A549 treated with CORT108297 at 1 μM for 4 hours (cell line): ENCODE results near the gene DACT3. TPM values are rescaled to one million over a fixed set of nuclear protein-coding genes. Genes with fewer than 3 reads are reported as not detected.

Source experiments
- total RNA-seq: library from RNA; stranded (reverse); fragments of 200-300 nt; extraction: Qiagen RNA extraction; gene quantifications from 5 replicates; pipeline ENCODE4 v1.2.3, GENCODE V29; 2022

Gene DACT3
- 0.29 to 0.39 TPM (median 0.31 TPM) in 5 replicates for total RNA-seq

GRCh38 chr19:46661020-46661731 is at the start of gene DACT3:
Gene DACT3, minus strand, starts transcription at chr19:46661182. Its CDS starts 118 bp downstream, at chr19:46661064.

GRCh38 chr19:46635920-46636761 is 24.8 kb downstream of the DACT3 start, which contains the start of gene GNG8:
Gene GNG8, minus strand, starts transcription at chr19:46636202. Its CDS starts 1,520 bp downstream, at chr19:46634682.

GRCh38 chr19:46624958-46625661 is 35.9 kb downstream of the DACT3 start, which contains the start of gene PTGIR:
Gene PTGIR, minus strand, starts transcription at chr19:46625089. Its CDS starts 864 bp downstream, at chr19:46624225.

DNA sequence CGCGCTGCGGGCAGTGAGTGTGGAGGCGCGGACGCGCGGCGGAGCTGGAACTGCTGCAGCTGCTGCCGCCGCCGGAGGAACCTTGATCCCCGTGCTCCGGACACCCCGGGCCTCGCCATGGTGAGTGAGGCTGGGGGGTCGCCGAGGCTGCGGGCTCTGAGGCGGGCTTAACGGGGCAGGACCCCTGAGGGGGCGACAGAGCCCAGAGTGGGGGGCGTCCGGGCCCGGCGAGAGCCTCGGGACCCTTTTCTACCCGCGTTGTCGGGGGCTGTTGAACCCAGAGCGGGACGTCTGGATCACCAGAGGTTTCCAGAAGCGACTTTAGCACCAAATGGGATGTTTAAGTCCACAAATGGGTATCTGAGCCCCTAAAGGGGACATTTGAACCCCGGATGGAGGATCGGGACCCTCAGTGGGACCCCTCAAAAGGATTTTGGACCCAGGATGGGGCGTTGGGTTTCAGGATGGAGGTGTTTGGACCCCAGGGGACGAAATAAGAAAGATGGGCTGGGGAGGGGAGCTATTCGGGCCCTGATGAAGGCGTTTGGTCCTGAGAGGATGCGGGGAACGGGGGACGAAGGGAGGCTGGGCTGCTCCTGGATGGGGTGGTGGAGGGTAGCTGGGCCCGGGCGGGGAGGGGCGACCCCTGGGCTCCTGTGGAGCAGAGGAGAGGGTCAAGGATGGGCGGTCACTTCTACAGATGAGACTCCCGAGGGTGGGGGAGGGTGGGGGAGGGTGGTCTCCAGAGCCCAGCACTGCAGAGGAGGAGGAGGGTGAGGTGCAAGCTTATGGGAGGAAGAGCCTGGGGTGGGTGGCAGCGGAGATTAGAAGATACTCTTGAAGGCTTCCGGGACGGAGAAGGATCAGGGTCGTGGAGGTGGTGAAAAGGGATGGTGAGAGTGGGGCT is 59.4 kb downstream of the DACT3 start, which contains the start of gene CALM3:
CALM3 (plus strand) TSS at position 13 of the 907 bp plus-strand sequence; CDS start at position 118, 105 bp downstream.

Other genes starting within 250 kb of the DACT3 start
- 0.02 TPM in 1 of 5 replicates, not detected in the others for gene CCDC8, start 247.6 kb downstream of the DACT3 start, total RNA-seq
- not detected in 5 replicates for gene PNMA8C, start 232.2 kb downstream of the DACT3 start, total RNA-seq
- 9.6 to 11.5 TPM (median 10.9 TPM) in 5 replicates for gene PNMA8A, start 189.6 kb downstream of the DACT3 start, total RNA-seq
- gene PNMA8B, start 165.3 kb downstream of the DACT3 start, total RNA-seq, result not detected in 5 replicates
- 206 to 253 TPM (median 241 TPM) in 5 replicates for gene CALM3, start 59.9 kb downstream of the DACT3 start, total RNA-seq
- 0.08 to 0.22 TPM (median 0.09 TPM) in 3 of 5 replicates, not detected in the others for gene PTGIR, start 36.1 kb downstream of the DACT3 start, total RNA-seq
- gene GNG8, start 25.0 kb downstream of the DACT3 start, total RNA-seq, result not detected in 5 replicates
- 24.2 to 34.1 TPM (median 30.3 TPM) in 5 replicates for gene PRKD2, start 55.9 kb upstream of the DACT3 start, total RNA-seq
- 16.7 to 22.8 TPM (median 21.0 TPM) in 5 replicates for gene FKRP, start 84.9 kb upstream of the DACT3 start, total RNA-seq
- 70.2 to 98.6 TPM (median 92.3 TPM) in 5 replicates for gene STRN4, start 85.3 kb upstream of the DACT3 start, total RNA-seq
- gene SLC1A5, start 127.4 kb upstream of the DACT3 start, total RNA-seq, result 235 to 281 TPM (median 252 TPM) in 5 replicates
- 232 to 329 TPM (median 314 TPM) in 5 replicates for gene AP2S1, start 189.7 kb upstream of the DACT3 start, total RNA-seq
- gene ARHGAP35, start 199.8 kb upstream of the DACT3 start, total RNA-seq, result 23.0 to 30.9 TPM (median 29.0 TPM) in 5 replicates